DOHH2 (cell line): ENCODE data around the gene ECEL1.

Source experiments
- H3F3A ChIP-seq: fragments of 200-600 bp; sonication (generic), shearing (Covaris generic); 2 replicates; pipeline ENCODE4 v1.6.0; 2016; ENCODE audit warnings: antibody characterized with exemption, mild to moderate bottlenecking; ENCODE audit not compliant: control insufficient read depth, insufficient read depth
- H3K27ac ChIP-seq: fragments of 200-600 bp; sonication (generic); 2 replicates; pipeline ENCODE4 v1.5.1; 2014; ENCODE audit warnings: low read depth, mild to moderate bottlenecking, low read length, moderate library complexity
- H3K27me3 ChIP-seq: fragments of 200-600 bp; sonication (generic); 2 replicates; pipeline ENCODE4 v1.6.1; 2014; ENCODE audit warnings: mild to moderate bottlenecking, low read length, mixed read lengths; ENCODE audit not compliant: control insufficient read depth
- H3K36me3 ChIP-seq: fragments of 200-600 bp; sonication (generic); 2 replicates; pipeline ENCODE4 v1.6.1; 2014; ENCODE audit warnings: mild to moderate bottlenecking, low read length, moderate library complexity, mixed read lengths; ENCODE audit not compliant: control insufficient read depth
- H3K4me1 ChIP-seq: fragments of 200-600 bp; sonication (generic); 2 replicates; pipeline ENCODE4 v1.6.1; 2014; ENCODE audit warnings: mild to moderate bottlenecking, low read length, mixed read lengths; ENCODE audit not compliant: control insufficient read depth
- H3K4me2 ChIP-seq: fragments of 200-600 bp; sonication (generic); 2 replicates; pipeline ENCODE4 v1.6.0; 2014; ENCODE audit warnings: mild to moderate bottlenecking, low read length, moderate library complexity
- H3K4me3 ChIP-seq: fragments of 200-600 bp; sonication (generic); 2 replicates; pipeline ENCODE4 v1.5.1; 2014; ENCODE audit warnings: mild to moderate bottlenecking, low read length, mixed read lengths
- H3K79me2 ChIP-seq: fragments of 200-600 bp; sonication (generic); 2 replicates; pipeline ENCODE4 v1.6.1; 2014; ENCODE audit warnings: mild to moderate bottlenecking, low read length, mixed read lengths; ENCODE audit not compliant: control insufficient read depth
- H3K9me2 ChIP-seq: fragments of 200-600 bp; sonication (generic); replicated peaks from 2 replicates; pipeline ENCODE4 v1.6.1; 2014; ENCODE audit warnings: mild to moderate bottlenecking, low read length, mixed read lengths; ENCODE audit not compliant: control insufficient read depth
- H3K9me3 ChIP-seq: fragments of 200-600 bp; sonication (generic); 2 replicates; pipeline ENCODE4 v1.6.1; 2014; ENCODE audit warnings: antibody characterized with exemption, low read length, mixed read lengths; ENCODE audit not compliant: control insufficient read depth, insufficient read depth
- H4K20me1 ChIP-seq: fragments of 200-600 bp; sonication (generic); 2 replicates; pipeline ENCODE4 v1.6.0; 2014; ENCODE audit warnings: low read depth, mild to moderate bottlenecking, antibody characterized with exemption, low read length, moderate library complexity; ENCODE audit not compliant: control insufficient read depth, insufficient read depth
- CTCF ChIP-seq: fragments of 200-600 bp; sonication (generic); IDR thresholded peaks from one replicate; pipeline ENCODE4 v1.5.1; 2014; ENCODE audit warnings: antibody characterized with exemption, mild to moderate bottlenecking, low read depth, low read length; ENCODE audit not compliant: poor library complexity, severe bottlenecking
- EZH2phosphoT487 ChIP-seq: fragments of 200-600 bp; sonication (generic); IDR thresholded peaks from 2 replicates; pipeline ENCODE4 v1.6.1; 2017; ENCODE audit warnings: borderline replicate concordance, mild to moderate bottlenecking, antibody characterized with exemption, low read length, moderate library complexity, mixed read lengths

ECEL1 gene

DNA sequence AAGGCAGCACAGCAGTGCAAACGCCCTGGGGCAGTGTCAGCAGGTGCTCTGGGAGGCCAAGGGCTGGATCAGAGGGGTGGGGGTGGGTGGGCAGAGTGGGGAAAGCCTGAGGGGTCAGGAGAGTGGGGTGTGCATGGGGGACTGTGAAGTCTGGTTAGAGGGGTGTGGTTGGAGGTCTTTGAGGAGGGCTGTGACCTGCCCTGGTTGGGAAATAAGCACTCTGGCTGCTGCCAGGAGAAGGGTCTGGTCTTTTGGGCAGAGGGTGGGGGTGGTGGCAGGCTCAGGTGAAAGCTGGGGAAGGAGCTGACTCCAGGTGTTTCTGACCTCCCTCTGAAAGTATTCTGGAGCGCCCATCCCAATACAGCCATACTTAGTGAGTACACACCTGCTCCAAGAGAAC is 27.5 kb downstream of the ECEL1 start:
- no peak overlapping the region for H3K4me3 ChIP-seq
- H3K79me2 ChIP-seq, result no peaks in the 10 kb centered on the region
- no peak overlapping the region for H3K4me2 ChIP-seq
- H3K4me1 ChIP-seq, result peaks cover 42% of the 10 kb centered on the region
- no peaks in the 10 kb centered on the region for H3K9me2 ChIP-seq
- no peaks in the 10 kb centered on the region for H3K36me3 ChIP-seq
- no peaks in the 10 kb centered on the region for H3K9me3 ChIP-seq
- H3K27ac ChIP-seq, result no peak overlapping the region
- H3K27me3 ChIP-seq, result no peaks in the 10 kb centered on the region
- no peaks in the 10 kb centered on the region for H4K20me1 ChIP-seq
- TF ChIP-seq CTCF, result no peak
- no peak for TF ChIP-seq EZH2phosphoT487
- H3F3A ChIP-seq, result peaks cover 3% of the 10 kb centered on the region; the same call in 1 of the 2 replicates

DNA sequence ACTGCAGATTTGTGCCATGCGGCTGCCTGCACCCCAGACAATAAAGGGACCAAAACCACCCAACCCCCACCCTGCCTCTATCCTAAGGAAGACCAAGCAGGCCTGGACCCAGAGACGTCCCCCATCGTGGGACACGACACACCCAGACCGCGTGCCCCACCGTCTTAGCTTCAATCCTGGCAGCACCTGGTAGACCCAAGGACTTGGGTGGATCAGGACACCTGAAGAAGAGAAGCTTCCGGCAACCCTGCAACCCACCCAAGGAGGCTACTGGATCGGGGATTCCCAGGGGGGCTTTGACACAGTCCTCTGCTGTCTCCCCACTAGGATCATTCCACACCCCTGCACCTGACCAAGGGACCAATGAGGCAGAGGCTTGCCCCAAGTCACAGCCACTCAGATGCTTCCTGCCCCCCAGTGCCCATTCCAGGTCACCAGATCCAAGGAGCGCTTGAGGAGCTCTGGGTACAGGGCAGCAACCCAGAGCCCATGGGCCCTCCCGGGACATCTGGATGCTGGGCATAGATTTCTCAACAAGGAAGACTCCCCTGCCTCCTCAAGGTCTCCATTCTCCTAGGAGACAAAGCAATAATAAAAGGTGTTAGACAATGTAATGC is 28.1 kb downstream of the ECEL1 start:
- Histone ChIP-seq H4K20me1 (no peaks in the 10 kb centered on the region), H3K4me1 (peaks cover 36% of the 10 kb centered on the region), H3K4me2 (no peak overlapping the region), H3K36me3 (no peaks in the 10 kb centered on the region), H3K27me3 (no peaks in the 10 kb centered on the region), H3K79me2 (no peaks in the 10 kb centered on the region), H3F3A (peaks cover 3% of the 10 kb centered on the region; the same call in 1 of the 2 replicates), H3K9me2 (no peaks in the 10 kb centered on the region), H3K4me3 (no peak overlapping the region), H3K27ac (no peak overlapping the region), H3K9me3 (no peaks in the 10 kb centered on the region)
- no peak for TF ChIP-seq CTCF

DNA sequence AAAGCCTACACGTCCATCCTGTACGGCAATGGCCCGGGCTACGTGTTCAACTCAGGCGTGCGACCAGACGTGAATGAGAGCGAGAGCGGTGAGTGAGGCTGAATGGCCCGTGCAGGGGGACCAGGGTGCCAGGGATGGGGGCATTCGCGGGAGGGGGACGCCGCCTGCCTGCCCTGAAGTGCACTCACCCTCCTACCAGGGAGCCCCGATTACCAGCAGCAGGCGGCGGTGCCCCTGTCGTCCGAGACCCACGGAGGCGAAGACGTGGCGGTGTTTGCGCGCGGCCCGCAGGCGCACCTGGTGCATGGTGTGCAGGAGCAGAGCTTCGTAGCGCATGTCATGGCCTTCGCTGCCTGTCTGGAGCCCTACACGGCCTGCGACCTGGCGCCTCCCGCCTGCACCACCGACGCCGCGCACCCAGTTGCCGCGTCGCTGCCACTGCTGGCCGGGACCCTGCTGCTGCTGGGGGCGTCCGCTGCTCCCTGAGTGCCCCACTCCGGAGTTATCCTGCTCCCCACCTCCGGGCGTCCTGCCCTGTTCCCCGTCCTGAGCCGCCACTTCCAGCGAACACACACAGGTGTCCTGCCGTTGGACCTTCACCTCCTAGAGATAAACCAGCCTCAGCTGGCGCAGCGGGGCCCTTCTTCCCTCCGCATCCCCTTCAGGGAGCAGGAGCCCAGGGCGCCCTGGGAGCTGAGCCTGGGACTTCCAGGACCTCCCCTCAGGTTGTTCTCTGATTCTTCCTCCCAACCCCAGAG is 28.8 kb downstream of the ECEL1 start:
- Histone ChIP-seq H3K36me3 (no peaks in the 10 kb centered on the region), H3F3A (peaks cover 3% of the 10 kb centered on the region; the same call in 1 of the 2 replicates), H3K27me3 (no peaks in the 10 kb centered on the region), H3K79me2 (no peaks in the 10 kb centered on the region), H4K20me1 (no peaks in the 10 kb centered on the region), H3K4me3 (no peak overlapping the region), H3K9me2 (no peaks in the 10 kb centered on the region), H3K4me1 (peaks cover 29% of the 10 kb centered on the region), H3K9me3 (no peaks in the 10 kb centered on the region), H3K27ac (no peak overlapping the region), H3K4me2 (no peak overlapping the region)
- TF ChIP-seq CTCF (no peak), EZH2phosphoT487 (no peak)
